ENCODE data around the gene KCNJ9.

The KCNJ9 gene

DNA sequence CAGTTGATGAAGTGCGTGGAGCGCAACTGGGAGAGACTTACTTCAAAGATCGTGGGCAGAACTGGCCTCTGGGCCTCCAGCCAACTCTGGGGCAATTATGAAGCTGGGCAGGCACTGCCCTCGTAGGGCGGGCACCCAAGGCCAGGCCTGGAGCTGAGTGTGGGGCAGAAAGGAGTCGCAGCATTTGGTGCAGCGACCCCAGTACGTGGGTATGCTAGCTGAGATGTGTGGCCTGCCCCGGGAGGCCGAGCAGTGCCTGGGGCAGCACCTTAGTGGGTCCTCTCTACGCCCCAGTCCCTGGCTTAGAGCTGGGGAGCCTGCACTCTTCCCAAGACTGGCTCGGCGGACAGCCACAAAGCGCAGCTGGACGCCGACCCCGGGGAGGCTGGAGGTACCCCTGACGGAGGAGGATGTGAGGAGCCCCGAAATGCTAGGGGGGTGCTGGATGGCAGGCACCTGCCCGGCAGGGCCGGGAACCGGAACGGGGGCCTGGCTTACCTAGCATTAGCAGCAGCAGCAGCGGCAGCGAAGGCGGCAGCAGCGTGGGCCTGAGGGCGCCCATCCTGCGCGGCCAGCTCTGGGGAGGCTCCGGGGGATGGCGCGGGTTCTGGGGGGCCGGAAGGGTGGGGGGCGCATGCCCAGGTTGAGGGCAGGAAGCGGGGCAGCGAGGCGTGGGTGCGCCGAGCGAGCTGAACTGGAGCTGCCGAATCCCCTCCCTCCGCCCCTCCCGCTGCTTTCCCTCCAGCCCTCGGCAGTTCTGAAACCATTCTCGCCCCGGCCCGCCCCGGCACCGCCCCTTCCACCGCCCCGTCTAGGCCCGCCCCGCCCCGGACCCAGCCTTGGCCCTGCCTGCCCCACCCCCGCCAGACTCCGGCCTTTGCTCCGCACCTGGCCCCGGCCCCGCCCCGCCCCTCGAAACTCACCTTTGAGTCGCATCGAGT is 16.8 kb downstream of the KCNJ9 start, which contains the start of gene IGSF8:
IGSF8 (minus strand) TSS at position 709 of the 941 bp plus-strand sequence; CDS start at position 562, 147 bp downstream.
- ChIA-PET POLR2A (ENCODE audit: low non-redundant PET) (no interaction called here), CTCF (interaction anchor here (0.6 to 1.2 kb wide), 3 partner anchors 107 to 318 kb away, joined by 3 to 5 read pairs (median 4); partner anchors contain the start of gene PEA15)
- DNase-seq (ENCODE audit: low spot score) = no peak
- TF ChIP-seq, protein P1, sequence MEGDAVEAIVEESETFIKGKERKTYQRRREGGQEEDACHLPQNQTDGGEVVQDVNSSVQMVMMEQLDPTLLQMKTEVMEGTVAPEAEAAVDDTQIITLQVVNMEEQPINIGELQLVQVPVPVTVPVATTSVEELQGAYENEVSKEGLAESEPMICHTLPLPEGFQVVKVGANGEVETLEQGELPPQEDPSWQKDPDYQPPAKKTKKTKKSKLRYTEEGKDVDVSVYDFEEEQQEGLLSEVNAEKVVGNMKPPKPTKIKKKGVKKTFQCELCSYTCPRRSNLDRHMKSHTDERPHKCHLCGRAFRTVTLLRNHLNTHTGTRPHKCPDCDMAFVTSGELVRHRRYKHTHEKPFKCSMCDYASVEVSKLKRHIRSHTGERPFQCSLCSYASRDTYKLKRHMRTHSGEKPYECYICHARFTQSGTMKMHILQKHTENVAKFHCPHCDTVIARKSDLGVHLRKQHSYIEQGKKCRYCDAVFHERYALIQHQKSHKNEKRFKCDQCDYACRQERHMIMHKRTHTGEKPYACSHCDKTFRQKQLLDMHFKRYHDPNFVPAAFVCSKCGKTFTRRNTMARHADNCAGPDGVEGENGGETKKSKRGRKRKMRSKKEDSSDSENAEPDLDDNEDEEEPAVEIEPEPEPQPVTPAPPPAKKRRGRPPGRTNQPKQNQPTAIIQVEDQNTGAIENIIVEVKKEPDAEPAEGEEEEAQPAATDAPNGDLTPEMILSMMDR (conservative IDR thresholded peaks at IDR 0.05; ENCODE audit: low read depth) = no peak
- H3K27ac ChIP-seq = peak within 1 kb of the TSS; percentile 79

DNA sequence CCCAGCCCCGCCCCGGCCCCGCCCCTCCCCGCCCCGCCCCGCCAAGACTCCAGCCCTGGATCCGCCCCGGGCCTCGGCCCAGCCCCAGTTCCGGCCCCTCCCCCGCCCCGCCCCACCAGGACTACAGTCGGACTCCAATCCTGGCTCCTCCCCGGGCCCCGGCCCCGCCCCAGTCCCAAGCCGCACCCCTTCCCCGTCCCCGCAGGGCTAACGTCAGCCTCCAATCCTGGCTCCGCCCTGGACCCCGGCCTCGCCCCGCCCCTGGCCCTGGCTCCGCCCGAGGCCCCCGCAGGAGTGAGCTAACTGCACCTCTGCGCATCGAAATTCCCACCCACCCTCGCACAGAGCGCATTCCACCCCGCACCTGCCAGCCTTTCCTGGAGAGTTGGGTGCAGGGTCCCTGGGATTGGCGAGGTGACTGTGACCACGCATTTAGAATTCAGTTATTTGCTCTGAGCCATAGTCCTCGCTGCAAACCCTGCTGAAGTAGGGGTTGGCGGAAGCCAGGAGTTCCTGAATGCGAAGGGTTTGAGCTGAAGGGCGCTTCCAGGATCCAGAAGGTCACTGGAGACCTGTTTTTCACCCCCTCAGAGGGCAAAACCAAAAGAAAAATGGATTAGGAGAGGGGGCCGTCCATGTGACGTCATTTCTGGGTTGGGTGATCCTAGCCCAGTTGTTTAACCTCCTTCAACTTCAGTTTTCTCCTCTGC is 17.7 kb downstream of the KCNJ9 start:
- TF ChIP-seq, protein P1 (conservative IDR thresholded peaks at IDR 0.05; ENCODE audit: low read depth) = no peak
- ChIA-PET CTCF (interaction anchor here (0.6 to 1.2 kb wide), 3 partner anchors 106 to 192 kb away, joined by 3 to 5 read pairs (median 3); partner anchors contain the start of gene PEA15), POLR2A (ENCODE audit: low non-redundant PET) (no interaction called here)
- peak overlapping the region; percentile 79 for H3K27ac ChIP-seq
- DNase-seq (ENCODE audit: low spot score) = peak; percentile 94

GRCh38 chr1:160099716-160100375 is 18.5 kb downstream of the KCNJ9 start:
- TF ChIP-seq, protein P1 (conservative IDR thresholded peaks at IDR 0.05; ENCODE audit: low read depth) = no peak
- DNase-seq (ENCODE audit: low spot score) = no peak
- H3K27ac ChIP-seq = peak overlapping the region; percentile 79; the same call in 1 of the 2 replicates
- POLR2A ChIA-PET (ENCODE audit: low non-redundant PET) = no interaction called here
- CTCF ChIA-PET = interaction anchor here (0.6 to 2.4 kb wide), 7 partner anchors 67 to 951 kb away, joined by 3 to 10 read pairs (median 3); no protein-coding TSS in a partner anchor

DNA sequence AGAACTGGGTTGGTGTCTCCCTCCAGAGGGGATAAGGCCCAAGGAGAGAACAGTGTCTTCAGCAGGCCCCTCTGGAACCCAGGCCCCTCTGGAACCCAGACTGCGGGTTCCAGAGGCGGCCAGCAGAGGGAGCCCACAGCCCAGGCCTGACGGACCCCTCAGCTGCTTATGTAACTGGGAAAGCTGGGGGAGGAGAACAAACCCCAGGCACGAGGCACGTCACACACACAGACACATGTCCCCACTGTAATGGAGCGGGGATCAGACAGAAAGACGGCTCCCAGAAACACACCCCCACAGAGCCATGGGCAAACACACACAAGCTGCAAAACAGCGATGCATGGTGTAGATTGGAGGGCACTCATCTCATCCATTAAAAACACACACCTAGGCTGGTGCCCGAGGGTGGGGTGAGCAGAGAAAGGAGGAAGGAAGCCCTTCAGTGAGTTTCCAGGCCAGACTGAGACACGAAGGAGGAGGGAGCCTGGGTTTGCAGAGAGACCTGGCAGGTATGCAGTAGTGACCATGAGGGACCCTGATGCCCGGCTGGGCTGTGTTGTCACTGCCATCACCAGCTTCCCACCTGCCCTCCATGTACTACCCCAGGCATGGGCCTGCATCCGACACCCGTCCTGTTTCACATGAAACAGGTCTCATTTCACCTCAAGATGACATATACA is 19.8 kb downstream of the KCNJ9 start:
- peak; percentile 75 for DNase-seq (ENCODE audit: low spot score)
- ChIA-PET CTCF (interaction anchor here (0.5 to 2.4 kb wide), 28 partner anchors 8 to 263 kb away, joined by 3 to 15 read pairs (median 4); no protein-coding TSS in a partner anchor), POLR2A (ENCODE audit: low non-redundant PET) (no interaction called here)
- TF ChIP-seq, protein P1 (conservative IDR thresholded peaks at IDR 0.05; ENCODE audit: low read depth) = peak; percentile 95
- H3K27ac ChIP-seq = no peak overlapping the region

- POLR2A ChIA-PET (ENCODE audit: low non-redundant PET) = no interaction called here
- no peak for DNase-seq (ENCODE audit: low spot score)
- TF ChIP-seq, protein P1 (conservative IDR thresholded peaks at IDR 0.05; ENCODE audit: low read depth) = no peak
- no peak overlapping the region for H3K27ac ChIP-seq
- CTCF ChIA-PET = interaction anchor here (0.6 to 2.4 kb wide), 18 partner anchors 15 to 262 kb away, joined by 3 to 15 read pairs (median 5); no protein-coding TSS in a partner anchor
Measured at GRCh38 chr1:160101717-160102522, 20.6 kb downstream of the KCNJ9 start.

All from RWPE1 (cell line).